NK-92 (cell line): ENCODE results near the gene GAGE12J.
"Not testable (repeated sequence)": the region's sequence is repeated elsewhere in the genome, so short reads cannot be mapped to it uniquely, and the experiment has no call there.

ENCODE experiments used
- DNase-seq: peaks from one replicate; lab custom pipeline; 2025; ENCODE audit not compliant: unreplicated experiment; lab: John Stamatoyannopoulos, UW

GAGE12J gene

GRCh38 chrX:49309401-49309981 lies 12.3 kb upstream of the GAGE12J start:
- no peak for DNase-seq

GRCh38 chrX:49310371-49310770 lies 11.5 kb upstream of the GAGE12J start:
- DNase-seq: no peak

- DNase-seq: no peak
Measured at GRCh38 chrX:49312176-49312575, 9.7 kb upstream of the GAGE12J start.

GRCh38 chrX:49316085-49316484 lies 5.8 kb upstream of the GAGE12J start:
- no peak for DNase-seq

GRCh38 chrX:49322266-49322665 lies 429 bp downstream of the GAGE12J start:
- not testable (repeated sequence) for DNase-seq

- not testable (repeated sequence) for DNase-seq
Measured at GRCh38 chrX:49323735-49324134, 1.9 kb downstream of the GAGE12J start.

GRCh38 chrX:49330421-49330820 lies 8.6 kb downstream of the GAGE12J start:
- not testable (repeated sequence) for DNase-seq

- DNase-seq: not testable (repeated sequence)
Measured at GRCh38 chrX:49331282-49331681, 9.4 kb downstream of the GAGE12J start, which contains the start of gene GAGE13. GAGE13 (plus strand) TSS chrX:49331582; CDS start chrX:49332738, 1,156 bp downstream.

GRCh38 chrX:49331841-49332240 lies 10.0 kb downstream of the GAGE12J start:
- DNase-seq: not testable (repeated sequence)

GRCh38 chrX:49341449-49341848 lies 19.6 kb downstream of the GAGE12J start:
- DNase-seq: not testable (repeated sequence)

GRCh38 chrX:49344496-49345175 lies 22.8 kb downstream of the GAGE12J start:
- not testable (repeated sequence) for DNase-seq

GRCh38 chrX:49345402-49345801 lies 23.6 kb downstream of the GAGE12J start:
- not testable (repeated sequence) for DNase-seq

- DNase-seq: not testable (repeated sequence)
Measured at GRCh38 chrX:49346150-49346549, 24.3 kb downstream of the GAGE12J start.
